ENCODE results near the gene WNT8B. TPM values are rescaled to one million over a fixed set of nuclear protein-coding genes. Genes with fewer than 3 reads are reported as not detected.

Gene WNT8B
- total and polyA plus RNA-seq, 8 donors = 0.08 to 0.59 (median 0.27) TPM

GRCh38 chr10:100469756-100470155 is 6.9 kb downstream of the WNT8B start:
- no peak overlapping the region for H3K27ac ChIP-seq
- no peaks in the 10 kb centered on the region for H3K9me3 ChIP-seq
- no peak for TF ChIP-seq CTCF (IDR thresholded peaks at IDR 0.05)
- FAIRE-seq (no peak), DNase-seq (no peak), ATAC-seq (no peak)
- WGBS, 2 donors = 86 to 88% methylated on average over 1 of the region's 1 CpG
- H3K27me3 ChIP-seq = no peaks in the 10 kb centered on the region
- no peaks in the 10 kb centered on the region for H3K4me1 ChIP-seq
- H3K4me3 ChIP-seq = no peak overlapping the region
- intact Hi-C loops (cut with DNase I) = no loop called here
- H3K36me3 ChIP-seq = no peaks in the 10 kb centered on the region

GRCh38 chr10:100470367-100470766 is 7.6 kb downstream of the WNT8B start:
- no peak for ATAC-seq
- no peak for TF ChIP-seq CTCF (IDR thresholded peaks at IDR 0.05)
- intact Hi-C loops (cut with DNase I) = no loop called here
- Histone ChIP-seq H3K4me3 (no peak overlapping the region), H3K9me3 (no peaks in the 10 kb centered on the region), H3K4me1 (no peaks in the 10 kb centered on the region), H3K27ac (no peak overlapping the region), H3K36me3 (no peaks in the 10 kb centered on the region), H3K27me3 (no peaks in the 10 kb centered on the region)
- no peak for FAIRE-seq
- no peak for DNase-seq
- 74 to 86% methylated on average over 3 of the region's 3 CpGs for WGBS, 2 donors

GRCh38 chr10:100477970-100478369 is 15.2 kb downstream of the WNT8B start:
- DNase-seq = no peak
- Histone ChIP-seq H3K4me3 (no peak overlapping the region), H3K36me3 (no peaks in the 10 kb centered on the region), H3K9me3 (no peaks in the 10 kb centered on the region), H3K27me3 (no peaks in the 10 kb centered on the region), H3K4me1 (peaks cover 0 to 6% (median 0%) of the 10 kb centered on the region in 3 donors), H3K27ac (no peak overlapping the region)
- ATAC-seq = no peak
- no peak for TF ChIP-seq CTCF (IDR thresholded peaks at IDR 0.05)
- WGBS, 2 donors = 34 to 42% methylated on average over 5 of the region's 5 CpGs
- intact Hi-C loops (cut with DNase I) = no loop called here
- FAIRE-seq = no peak

GRCh38 chr10:100479037-100479436 is 16.2 kb downstream of the WNT8B start:
- Histone ChIP-seq H3K36me3 (no peaks in the 10 kb centered on the region), H3K9me3 (no peaks in the 10 kb centered on the region), H3K27me3 (no peaks in the 10 kb centered on the region), H3K4me3 (no peak overlapping the region), H3K27ac (no peak overlapping the region), H3K4me1 (peaks cover 0 to 9% (median 0%) of the 10 kb centered on the region in 3 donors)
- DNase-seq (no peak), FAIRE-seq (no peak), ATAC-seq (no peak)
- no peak for TF ChIP-seq CTCF (IDR thresholded peaks at IDR 0.05)
- intact Hi-C loops (cut with DNase I) = no loop called here
- WGBS, 2 donors = 47 to 59% methylated on average over 4 of the region's 4 CpGs

GRCh38 chr10:100480002-100480401 is 17.2 kb downstream of the WNT8B start:
- intact Hi-C loops (cut with DNase I) = no loop called here
- DNase-seq = no peak
- H3K9me3 ChIP-seq = no peaks in the 10 kb centered on the region
- no peaks in the 10 kb centered on the region for H3K36me3 ChIP-seq
- WGBS, 2 donors = 68 to 100% methylated on average over 2 of the region's 2 CpGs
- ATAC-seq = no peak
- H3K27me3 ChIP-seq = no peaks in the 10 kb centered on the region
- FAIRE-seq = no peak
- TF ChIP-seq CTCF (IDR thresholded peaks at IDR 0.05) = no peak
- no peak overlapping the region for H3K4me3 ChIP-seq
- peaks cover 0 to 9% (median 0%) of the 10 kb centered on the region in 3 donors for H3K4me1 ChIP-seq
- H3K27ac ChIP-seq = no peak overlapping the region
